Coronary artery (tissue), 2 donors: Measurements from ENCODE around the gene FXYD2.

Experiments
- DNase-seq: peaks from one replicate; pipeline ENCODE4 v3.0.0-alpha.2; 2017; ENCODE audit warnings: low spot score
- H3K27ac ChIP-seq, 2 donors: fragments of 200-600 bp; sonication (generic); one replicate each; pipeline ENCODE4 v1.5.1; 2016 to 2019
- H3K4me3 ChIP-seq: fragments of 200-600 bp; sonication (generic); 2 replicates; pipeline ENCODE4 v1.5.1; 2016; ENCODE audit warnings: mild to moderate bottlenecking, moderate library complexity
- CTCF ChIP-seq: fragments of 200-600 bp; sonication (generic); IDR thresholded peaks from one replicate; pipeline ENCODE4 v1.5.1; 2019; ENCODE audit warnings: antibody characterized with exemption

The FXYD2 gene

GRCh38 chr11:117820071-117820470 is 4.5 kb downstream of the FXYD2 start:
- Histone ChIP-seq H3K27ac (no peak overlapping the region), H3K4me3 (no peak overlapping the region)
- TF ChIP-seq CTCF: no peak
- DNase-seq: no peak

GRCh38 chr11:117819096-117820040 is 5.2 kb downstream of the FXYD2 start:
- TF ChIP-seq CTCF: no peak
- H3K4me3 ChIP-seq: no peak overlapping the region
- DNase-seq: no peak
- H3K27ac ChIP-seq: no peak overlapping the region

DNA sequence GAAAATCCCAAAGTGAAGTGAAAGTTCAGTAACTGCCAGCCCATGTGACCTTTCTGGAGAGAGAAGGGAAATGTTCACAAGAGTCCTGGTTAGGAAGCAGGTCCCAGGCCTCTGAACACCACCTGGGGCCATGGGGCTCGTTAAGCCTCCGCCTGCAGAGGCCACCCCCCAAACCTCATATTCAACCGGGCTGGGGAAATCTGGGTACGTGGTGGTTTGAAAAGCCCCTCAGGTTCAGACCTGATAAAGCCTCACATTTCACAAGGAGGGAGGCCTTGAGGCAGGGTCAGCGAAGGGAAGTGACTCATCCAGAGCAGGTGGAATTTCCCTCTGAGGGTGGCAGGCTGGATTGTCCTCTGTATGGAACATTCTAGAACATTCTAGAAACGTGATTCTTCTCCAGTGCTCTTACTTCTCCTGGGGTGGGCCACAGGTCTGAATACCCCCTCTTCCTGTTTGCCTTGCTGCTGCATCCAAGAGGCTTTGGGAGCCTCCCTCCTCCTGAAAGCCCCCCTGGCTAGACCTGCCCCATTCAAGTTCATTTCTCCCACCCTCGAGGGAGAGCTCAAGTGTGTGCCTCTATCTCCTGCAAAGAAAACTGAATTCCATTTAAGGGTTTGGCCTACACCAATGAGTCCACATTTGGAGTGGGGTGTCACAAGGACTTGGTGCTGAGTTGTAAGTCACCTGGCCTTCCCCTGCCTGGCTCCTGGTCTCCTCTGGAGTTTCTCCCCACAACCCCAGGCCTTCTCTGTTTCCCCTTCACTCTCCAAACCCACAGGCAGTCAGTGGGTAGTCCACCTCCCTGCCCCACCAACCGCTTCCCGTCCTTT is 6.3 kb downstream of the FXYD2 start:
- Histone ChIP-seq H3K27ac (peak overlapping the region in 1 of 2 donors; percentile 81), H3K4me3 (no peak overlapping the region)
- no peak for DNase-seq
- TF ChIP-seq CTCF: no peak

DNA sequence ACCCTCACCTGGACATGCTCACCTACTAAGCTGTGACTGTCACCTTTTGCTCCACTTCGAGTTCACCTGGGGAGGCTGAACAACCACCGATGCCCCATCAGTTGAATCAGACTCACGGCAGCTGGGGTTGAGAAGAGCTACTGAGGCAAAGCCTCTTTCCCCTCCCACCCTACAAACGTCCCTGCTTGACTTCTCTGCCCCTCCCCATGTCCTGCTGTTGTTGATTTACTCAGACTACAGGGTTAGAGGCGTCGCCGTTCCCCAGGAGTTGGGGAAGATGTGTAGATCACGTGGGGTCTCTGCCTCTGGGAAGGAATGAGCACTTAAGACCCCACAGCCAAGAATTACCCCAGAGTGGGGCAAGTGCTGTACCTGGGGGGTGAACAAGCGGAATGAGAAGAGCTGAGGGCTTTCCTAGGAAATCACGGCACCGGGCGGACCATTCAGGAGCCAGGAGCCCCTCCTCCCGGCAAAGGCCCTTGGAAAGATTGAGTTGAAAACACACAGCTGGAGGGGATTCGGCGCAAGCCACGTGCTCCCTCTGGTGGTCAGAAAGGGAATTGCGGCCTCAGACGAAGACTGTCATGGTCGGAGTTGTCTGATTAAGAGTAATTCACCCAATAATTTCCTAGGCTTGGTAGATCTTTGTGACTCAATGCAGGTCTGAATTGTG is 7.0 kb downstream of the FXYD2 start:
- Histone ChIP-seq H3K27ac (peak overlapping the region in 1 of 2 donors; percentile 81), H3K4me3 (peak overlapping the region; percentile 40)
- peak; percentile 88 for DNase-seq
- TF ChIP-seq CTCF: peak; percentile 99

GRCh38 chr11:117816846-117817367 is 7.6 kb downstream of the FXYD2 start:
- Histone ChIP-seq H3K27ac (peak overlapping the region in 1 of 2 donors; percentile 81), H3K4me3 (peak overlapping the region; percentile 40)
- no peak for TF ChIP-seq CTCF
- DNase-seq: no peak

DNA sequence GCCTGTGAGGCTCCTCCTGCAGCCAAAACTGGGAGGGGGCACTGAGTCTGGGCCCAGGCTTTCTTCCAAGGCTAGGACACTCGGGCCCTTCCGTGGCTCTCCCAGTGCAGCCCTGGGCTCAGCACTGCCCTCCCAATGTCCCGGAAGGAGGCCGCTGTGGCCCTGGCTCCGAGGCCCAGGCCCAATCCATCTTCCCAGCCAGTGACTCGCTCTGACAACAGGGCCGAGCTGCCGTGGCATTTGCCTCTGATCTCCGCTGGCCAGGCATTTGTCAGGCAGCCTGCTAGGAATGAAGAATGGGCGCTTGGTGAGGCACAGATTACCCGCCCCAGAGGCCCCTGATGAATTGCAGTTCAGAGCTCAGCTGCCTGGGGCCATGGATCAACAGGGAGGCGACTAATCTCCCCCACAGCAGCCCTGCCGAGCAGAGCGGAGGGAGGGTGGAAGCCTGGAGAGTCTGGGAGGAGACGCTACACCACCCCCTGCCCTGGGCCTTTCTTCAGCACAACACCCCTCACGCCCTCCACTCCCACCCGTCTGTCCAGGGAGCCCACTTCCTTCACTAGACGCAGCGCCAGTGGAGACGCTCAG is 8.3 kb downstream of the FXYD2 start:
- TF ChIP-seq CTCF: no peak
- DNase-seq: no peak
- H3K27ac ChIP-seq: peak overlapping the region in 1 of 2 donors; percentile 81
- no peak overlapping the region for H3K4me3 ChIP-seq
